Measurements from ENCODE around the gene FRMD4B. TPM values are rescaled to one million over a fixed set of nuclear protein-coding genes. Genes with fewer than 3 reads are reported as not detected.
A peak's percentile ranks its signal among the peaks of the same experiment; 100 is the strongest.

The FRMD4B gene
- total RNA-seq, 1 donor from 2014 or later: 53.5 TPM

- TF ChIP-seq POLR2AphosphoS5 (IDR thresholded peaks at IDR 0.05; ENCODE audit: insufficient read depth in 1 of 2, low read depth in 1 of 2) (no peak), CTCF (IDR thresholded peaks at IDR 0.05) (no peak), POLR2A (IDR thresholded peaks at IDR 0.05) (no peak)
- no peak overlapping the region for H3K27ac ChIP-seq
These were observed 33.4 kb downstream of the FRMD4B start for GRCh38 chr3:69352305-69353087.

GRCh38 chr3:69343875-69344274 lies 42.0 kb downstream of the FRMD4B start:
- peak in 1 of 2 donors; percentile 27 for DNase-seq (ENCODE audit: extremely low spot score in 2 of 2)
- Histone ChIP-seq H3K4me3 (no peak overlapping the region), H3K27ac (no peak overlapping the region), H3K9me3 (no peaks in the 10 kb centered on the region), H3K27me3 (no peaks in the 10 kb centered on the region), H3K36me3 (no peaks in the 10 kb centered on the region), H3K4me1 (peaks cover 6% of the 10 kb centered on the region)
- intact Hi-C loops (cut with DNase I): no loop called here
- TF ChIP-seq POLR2A (IDR thresholded peaks at IDR 0.05) (no peak), CTCF (IDR thresholded peaks at IDR 0.05) (no peak), POLR2AphosphoS5 (IDR thresholded peaks at IDR 0.05; ENCODE audit: insufficient read depth in 1 of 2, low read depth in 1 of 2) (no peak)

More at GRCh38 chr3:69352305-69353087, 33.4 kb downstream of the FRMD4B start:
- DNase-seq (ENCODE audit: extremely low spot score in 2 of 2): no peak
- H3K36me3 ChIP-seq: no peaks in the 10 kb centered on the region
- peak overlapping the region in 1 of 2 donors; percentile 6 for H3K4me3 ChIP-seq
- no peaks in the 10 kb centered on the region for H3K4me1 ChIP-seq
- no peaks in the 10 kb centered on the region for H3K27me3 ChIP-seq
- H3K9me3 ChIP-seq: no peaks in the 10 kb centered on the region
- intact Hi-C loops (cut with DNase I): no loop called here

GRCh38 chr3:69342074-69342473 lies 43.8 kb downstream of the FRMD4B start:
- intact Hi-C loops (cut with DNase I): no loop called here

GRCh38 chr3:69339760-69340159 lies 46.1 kb downstream of the FRMD4B start:
- no peak for TF ChIP-seq POLR2A (IDR thresholded peaks at IDR 0.05)
- no peak for TF ChIP-seq CTCF (IDR thresholded peaks at IDR 0.05)
- TF ChIP-seq POLR2AphosphoS5 (IDR thresholded peaks at IDR 0.05; ENCODE audit: insufficient read depth in 1 of 2, low read depth in 1 of 2): no peak
- no peaks in the 10 kb centered on the region for H3K27me3 ChIP-seq
- no peaks in the 10 kb centered on the region for H3K9me3 ChIP-seq
- H3K36me3 ChIP-seq: no peaks in the 10 kb centered on the region
- peak in 1 of 2 donors; percentile 74 for DNase-seq (ENCODE audit: extremely low spot score in 2 of 2)
- no peak overlapping the region for H3K27ac ChIP-seq
- H3K4me3 ChIP-seq: no peak overlapping the region
- intact Hi-C loops (cut with DNase I): no loop called here
- peaks cover 6% of the 10 kb centered on the region for H3K4me1 ChIP-seq

More at GRCh38 chr3:69342074-69342473, 43.8 kb downstream of the FRMD4B start:
- Histone ChIP-seq H3K4me1 (peaks cover 6% of the 10 kb centered on the region), H3K27ac (no peak overlapping the region), H3K27me3 (no peaks in the 10 kb centered on the region), H3K9me3 (no peaks in the 10 kb centered on the region), H3K36me3 (no peaks in the 10 kb centered on the region), H3K4me3 (no peak overlapping the region)
- no peak for TF ChIP-seq POLR2A (IDR thresholded peaks at IDR 0.05)
- TF ChIP-seq POLR2AphosphoS5 (IDR thresholded peaks at IDR 0.05; ENCODE audit: insufficient read depth in 1 of 2, low read depth in 1 of 2): no peak
- no peak for TF ChIP-seq CTCF (IDR thresholded peaks at IDR 0.05)
- DNase-seq (ENCODE audit: extremely low spot score in 2 of 2): no peak

- no peaks in the 10 kb centered on the region for H3K27me3 ChIP-seq
- intact Hi-C loops (cut with DNase I): no loop called here
- TF ChIP-seq POLR2A (IDR thresholded peaks at IDR 0.05) (no peak), CTCF (IDR thresholded peaks at IDR 0.05) (no peak), POLR2AphosphoS5 (IDR thresholded peaks at IDR 0.05; ENCODE audit: insufficient read depth in 1 of 2, low read depth in 1 of 2) (no peak)
These were observed 47.0 kb downstream of the FRMD4B start for GRCh38 chr3:69338911-69339310.

More at GRCh38 chr3:69338911-69339310, 47.0 kb downstream of the FRMD4B start:
- H3K4me1 ChIP-seq: peaks cover 6% of the 10 kb centered on the region
- no peak for DNase-seq (ENCODE audit: extremely low spot score in 2 of 2)
- no peak overlapping the region for H3K4me3 ChIP-seq
- H3K36me3 ChIP-seq: no peaks in the 10 kb centered on the region
- H3K9me3 ChIP-seq: no peaks in the 10 kb centered on the region
- no peak overlapping the region for H3K27ac ChIP-seq

Data from vagina (tissue), 2 donors.